ENCODE results near the gene ARHGAP9.

DNA sequence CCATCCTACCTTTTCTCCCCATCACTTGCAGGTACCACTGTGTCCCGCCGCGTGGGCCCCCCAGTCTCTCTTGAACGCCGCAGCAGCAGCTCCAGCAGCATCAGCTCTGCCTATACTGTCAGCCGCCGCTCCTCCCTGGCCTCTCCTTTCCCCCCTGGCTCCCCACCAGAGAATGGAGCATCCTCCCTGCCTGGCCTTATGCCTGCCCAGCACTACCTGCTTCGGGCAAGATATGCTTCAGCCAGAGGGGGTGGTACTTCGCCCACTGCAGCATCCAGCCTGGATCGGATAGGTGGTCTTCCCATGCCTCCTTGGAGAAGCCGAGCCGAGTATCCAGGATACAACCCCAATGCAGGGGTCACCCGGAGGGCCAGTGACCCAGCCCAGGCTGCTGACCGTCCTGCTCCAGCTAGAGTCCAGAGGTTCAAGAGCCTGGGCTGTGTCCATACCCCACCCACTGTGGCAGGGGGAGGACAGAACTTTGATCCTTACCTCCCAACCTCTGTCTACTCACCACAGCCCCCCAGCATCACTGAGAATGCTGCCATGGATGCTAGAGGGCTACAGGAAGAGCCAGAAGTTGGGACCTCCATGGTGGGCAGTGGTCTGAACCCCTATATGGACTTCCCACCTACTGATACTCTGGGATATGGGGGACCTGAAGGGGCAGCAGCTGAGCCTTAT is 9.2 kb downstream of the ARHGAP9 start:
- TF ChIP-seq REST (tag by site-specific recombination; IDR thresholded peaks at IDR 0.05) (no peak), ZNF791 (tag by site-specific recombination; IDR thresholded peaks at IDR 0.05) (no peak), SP2 (tag by site-specific recombination; IDR thresholded peaks at IDR 0.05) (no peak), TCF7L2 (IDR thresholded peaks at IDR 0.05; ENCODE audit: borderline replicate concordance, low read depth, low read length) (no peak), GFI1B (tag by site-specific recombination; IDR thresholded peaks at IDR 0.05) (no peak)
- TF ChIP-seq, protein P1, sequence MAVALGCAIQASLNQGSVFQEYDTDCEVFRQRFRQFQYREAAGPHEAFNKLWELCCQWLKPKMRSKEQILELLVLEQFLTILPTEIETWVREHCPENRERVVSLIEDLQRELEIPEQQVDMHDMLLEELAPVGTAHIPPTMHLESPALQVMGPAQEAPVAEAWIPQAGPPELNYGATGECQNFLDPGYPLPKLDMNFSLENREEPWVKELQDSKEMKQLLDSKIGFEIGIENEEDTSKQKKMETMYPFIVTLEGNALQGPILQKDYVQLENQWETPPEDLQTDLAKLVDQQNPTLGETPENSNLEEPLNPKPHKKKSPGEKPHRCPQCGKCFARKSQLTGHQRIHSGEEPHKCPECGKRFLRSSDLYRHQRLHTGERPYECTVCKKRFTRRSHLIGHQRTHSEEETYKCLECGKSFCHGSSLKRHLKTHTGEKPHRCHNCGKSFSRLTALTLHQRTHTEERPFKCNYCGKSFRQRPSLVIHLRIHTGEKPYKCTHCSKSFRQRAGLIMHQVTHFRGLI (tag by site-specific recombination; IDR thresholded peaks at IDR 0.05), result no peak
- TF ChIP-seq, protein P2, sequence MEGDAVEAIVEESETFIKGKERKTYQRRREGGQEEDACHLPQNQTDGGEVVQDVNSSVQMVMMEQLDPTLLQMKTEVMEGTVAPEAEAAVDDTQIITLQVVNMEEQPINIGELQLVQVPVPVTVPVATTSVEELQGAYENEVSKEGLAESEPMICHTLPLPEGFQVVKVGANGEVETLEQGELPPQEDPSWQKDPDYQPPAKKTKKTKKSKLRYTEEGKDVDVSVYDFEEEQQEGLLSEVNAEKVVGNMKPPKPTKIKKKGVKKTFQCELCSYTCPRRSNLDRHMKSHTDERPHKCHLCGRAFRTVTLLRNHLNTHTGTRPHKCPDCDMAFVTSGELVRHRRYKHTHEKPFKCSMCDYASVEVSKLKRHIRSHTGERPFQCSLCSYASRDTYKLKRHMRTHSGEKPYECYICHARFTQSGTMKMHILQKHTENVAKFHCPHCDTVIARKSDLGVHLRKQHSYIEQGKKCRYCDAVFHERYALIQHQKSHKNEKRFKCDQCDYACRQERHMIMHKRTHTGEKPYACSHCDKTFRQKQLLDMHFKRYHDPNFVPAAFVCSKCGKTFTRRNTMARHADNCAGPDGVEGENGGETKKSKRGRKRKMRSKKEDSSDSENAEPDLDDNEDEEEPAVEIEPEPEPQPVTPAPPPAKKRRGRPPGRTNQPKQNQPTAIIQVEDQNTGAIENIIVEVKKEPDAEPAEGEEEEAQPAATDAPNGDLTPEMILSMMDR (tag by site-specific recombination; IDR thresholded peaks at IDR 0.05), result no peak

All from HEK293 (cell line).